Measurements from ENCODE around the gene INPP4B. TPM values are rescaled to one million over a fixed set of nuclear protein-coding genes. Genes with fewer than 3 reads are reported as not detected.

Gene INPP4B
- total RNA-seq, 1 experiment from 2014 or later, result 53.7 TPM

DNA sequence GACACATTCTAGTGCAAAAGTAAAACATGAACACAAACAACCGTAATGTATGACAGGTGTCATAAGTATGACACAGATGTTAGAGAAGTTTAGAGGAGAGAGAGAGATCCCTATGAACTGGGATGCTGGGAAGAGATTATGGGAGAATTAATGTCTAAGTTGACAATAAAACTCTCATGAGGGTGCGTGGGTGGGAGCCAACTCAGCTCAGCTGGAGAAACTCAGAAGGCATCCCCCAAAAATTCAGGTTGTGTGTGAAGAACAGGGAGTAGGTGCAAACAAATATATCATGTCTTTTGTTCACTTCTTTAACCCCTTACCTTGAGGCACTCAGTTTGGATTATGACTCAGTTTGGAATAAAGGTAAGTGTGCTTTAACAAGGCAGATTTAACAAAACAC, 484.1 kb downstream of the INPP4B start:
- POLR2A ChIA-PET (ENCODE audit: unreplicated experiment), result no interaction called here
- CTCF ChIA-PET, result no interaction called here
- Histone ChIP-seq H3K9me3 (ENCODE audit: insufficient read depth, low read depth) (no peaks in the 10 kb centered on the region), H4K20me1 (ENCODE audit: insufficient read depth) (no peaks in the 10 kb centered on the region), H3K27me3 (ENCODE audit: insufficient read depth, low read depth) (no peaks in the 10 kb centered on the region), H3K36me3 (ENCODE audit: low read depth) (no peaks in the 10 kb centered on the region), H3K4me1 (replicated peaks; ENCODE audit: insufficient read depth) (no peaks in the 10 kb centered on the region), H2AFZ (no peak overlapping the region), H3K27ac (no peak overlapping the region), H3K4me3 (no peak overlapping the region), H3K79me2 (ENCODE audit: low read depth) (no peaks in the 10 kb centered on the region; the same call in 1 of the 2 replicates), H3K9me2 (ENCODE audit: insufficient read depth) (no peaks in the 10 kb centered on the region), H3F3A (ENCODE audit: insufficient read depth, low read depth) (no peaks in the 10 kb centered on the region), H3K4me2 (no peak overlapping the region)
- no peak for DNase-seq
- BruUV-seq (replicated peaks), result no TSS peak
- intact Hi-C loops (cut with micrococcal nuclease; ENCODE audit: unreplicated experiment), result no loop called here
- TF ChIP-seq, protein P1, sequence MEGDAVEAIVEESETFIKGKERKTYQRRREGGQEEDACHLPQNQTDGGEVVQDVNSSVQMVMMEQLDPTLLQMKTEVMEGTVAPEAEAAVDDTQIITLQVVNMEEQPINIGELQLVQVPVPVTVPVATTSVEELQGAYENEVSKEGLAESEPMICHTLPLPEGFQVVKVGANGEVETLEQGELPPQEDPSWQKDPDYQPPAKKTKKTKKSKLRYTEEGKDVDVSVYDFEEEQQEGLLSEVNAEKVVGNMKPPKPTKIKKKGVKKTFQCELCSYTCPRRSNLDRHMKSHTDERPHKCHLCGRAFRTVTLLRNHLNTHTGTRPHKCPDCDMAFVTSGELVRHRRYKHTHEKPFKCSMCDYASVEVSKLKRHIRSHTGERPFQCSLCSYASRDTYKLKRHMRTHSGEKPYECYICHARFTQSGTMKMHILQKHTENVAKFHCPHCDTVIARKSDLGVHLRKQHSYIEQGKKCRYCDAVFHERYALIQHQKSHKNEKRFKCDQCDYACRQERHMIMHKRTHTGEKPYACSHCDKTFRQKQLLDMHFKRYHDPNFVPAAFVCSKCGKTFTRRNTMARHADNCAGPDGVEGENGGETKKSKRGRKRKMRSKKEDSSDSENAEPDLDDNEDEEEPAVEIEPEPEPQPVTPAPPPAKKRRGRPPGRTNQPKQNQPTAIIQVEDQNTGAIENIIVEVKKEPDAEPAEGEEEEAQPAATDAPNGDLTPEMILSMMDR (conservative IDR thresholded peaks at IDR 0.05), result no peak
- TF ChIP-seq EZH2 (IDR thresholded peaks at IDR 0.05; ENCODE audit: low read depth), result no peak

DNA sequence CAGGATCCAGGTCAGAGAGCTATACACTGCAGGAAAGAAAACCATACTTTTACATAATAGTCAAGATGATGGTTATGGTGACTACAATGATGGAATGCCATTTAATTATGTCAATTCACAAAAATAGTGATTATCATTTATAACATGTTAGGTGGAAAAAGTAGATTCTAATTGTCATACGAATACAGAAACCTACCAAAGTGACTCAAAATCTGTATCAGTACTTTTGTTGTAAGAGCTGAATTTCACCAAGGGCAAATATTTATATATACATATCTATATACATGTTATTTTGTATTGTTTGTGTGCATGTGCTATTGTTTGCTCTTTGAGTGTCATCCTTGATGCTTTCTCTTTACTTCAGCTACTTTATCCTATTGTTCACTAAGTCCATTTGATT, 485.4 kb downstream of the INPP4B start:
- no TSS peak for BruUV-seq (replicated peaks)
- H3K27ac ChIP-seq, result no peak overlapping the region
- POLR2A ChIA-PET (ENCODE audit: unreplicated experiment), result no interaction called here

GRCh38 chr4:142358656-142359055, 487.4 kb downstream of the INPP4B start:
- Histone ChIP-seq H4K20me1 (ENCODE audit: insufficient read depth) (no peaks in the 10 kb centered on the region), H2AFZ (no peak overlapping the region), H3K9me3 (ENCODE audit: insufficient read depth, low read depth) (no peaks in the 10 kb centered on the region), H3K79me2 (ENCODE audit: low read depth) (no peaks in the 10 kb centered on the region; the same call in 1 of the 2 replicates), H3K36me3 (ENCODE audit: low read depth) (no peaks in the 10 kb centered on the region), H3F3A (ENCODE audit: insufficient read depth, low read depth) (0 out of 2 replicates have a peak, but pooled peaks cover 3% of the 10 kb centered on the region), H3K4me3 (no peak overlapping the region), H3K27me3 (ENCODE audit: insufficient read depth, low read depth) (no peaks in the 10 kb centered on the region), H3K4me1 (replicated peaks; ENCODE audit: insufficient read depth) (peaks cover 6% of the 10 kb centered on the region), H3K9me2 (ENCODE audit: insufficient read depth) (no peaks in the 10 kb centered on the region), H3K27ac (no peak overlapping the region), H3K4me2 (no peak overlapping the region)
- DNase-seq, result no peak
- ChIA-PET CTCF (no interaction called here), POLR2A (ENCODE audit: unreplicated experiment) (no interaction called here)
- TF ChIP-seq, protein P1 (conservative IDR thresholded peaks at IDR 0.05), result no peak
- intact Hi-C loops (cut with micrococcal nuclease; ENCODE audit: unreplicated experiment), result loop anchor here (10.0 kb wide), 2 partner anchors 46 to 234 kb away; no protein-coding TSS in a partner anchor
- no TSS peak for BruUV-seq (replicated peaks)

More for the DNA sequence above, 485.4 kb downstream of the INPP4B start:
- Histone ChIP-seq H3K79me2 (ENCODE audit: low read depth) (no peaks in the 10 kb centered on the region; the same call in 1 of the 2 replicates), H3K27me3 (ENCODE audit: insufficient read depth, low read depth) (no peaks in the 10 kb centered on the region), H3F3A (ENCODE audit: insufficient read depth, low read depth) (no peaks in the 10 kb centered on the region), H2AFZ (no peak overlapping the region), H3K36me3 (ENCODE audit: low read depth) (no peaks in the 10 kb centered on the region), H3K9me2 (ENCODE audit: insufficient read depth) (no peaks in the 10 kb centered on the region), H3K4me2 (no peak overlapping the region), H3K4me1 (replicated peaks; ENCODE audit: insufficient read depth) (no peaks in the 10 kb centered on the region), H3K4me3 (no peak overlapping the region), H3K9me3 (ENCODE audit: insufficient read depth, low read depth) (no peaks in the 10 kb centered on the region), H4K20me1 (ENCODE audit: insufficient read depth) (no peaks in the 10 kb centered on the region)
- CTCF ChIA-PET, result no interaction called here
- intact Hi-C loops (cut with micrococcal nuclease; ENCODE audit: unreplicated experiment), result no loop called here
- DNase-seq, result no peak
- TF ChIP-seq, protein P1 (conservative IDR thresholded peaks at IDR 0.05), result no peak
- TF ChIP-seq EZH2 (IDR thresholded peaks at IDR 0.05; ENCODE audit: low read depth), result no peak
